Caco-2 (cell line): ENCODE data around the gene ACTL10. TPM values are rescaled to one million over a fixed set of nuclear protein-coding genes. Genes with fewer than 3 reads are reported as not detected.

Source experiments
- BruUV-seq: library from RNA; stranded (reverse); fragments of 400-500 nt; replicated peaks from 2 replicates; lab custom pipeline; 2021; lab: Mats Ljungman, UMichigan
- CTCF ChIA-PET: fragments of 300-600 bp; sonication (Branson Sonifier 250); formaldehyde crosslinking; loops from one replicate; lab custom pipeline; 2022; ENCODE audit warnings: antibody characterized with exemption; lab: Charles Lee
- POLR2A ChIA-PET: fragments of 300-600 bp; sonication (Branson Sonifier 250); formaldehyde crosslinking; loops from one replicate; lab custom pipeline; 2022; ENCODE audit warnings: antibody characterized with exemption; lab: Charles Lee
- DNase-seq, 2 experiments: peaks; one replicate each; pipeline versions ENCODE4 v3.0.0 to v3.0.0-alpha.2; 2020 to 2022
- H3K27me3 ChIP-seq: replicated peaks from 2 replicates; pipeline ENCODE4 v1.6.0; 2011; ENCODE audit warnings: low read length; ENCODE audit not compliant: control insufficient read depth, insufficient read depth
- H3K36me3 ChIP-seq: 2 replicates; pipeline ENCODE4 v1.5.1; 2011; ENCODE audit warnings: low read length; ENCODE audit not compliant: control insufficient read depth, insufficient read depth
- H3K4me1 ChIP-seq: fragments of 250-450 bp; sonication (Bioruptor Pico); 2 replicates; pipeline ENCODE4 v1.5.1; 2020; ENCODE audit warnings: mild to moderate bottlenecking
- H3K4me3 ChIP-seq: 2 replicates; pipeline ENCODE4 v1.5.1; 2011; ENCODE audit warnings: low read depth, mild to moderate bottlenecking, control low read depth, low read length
- H3K9me3 ChIP-seq: fragments of 250-450 bp; sonication (Bioruptor Pico); 2 replicates; pipeline ENCODE4 v1.5.1; 2020; ENCODE audit warnings: mild to moderate bottlenecking, moderate library complexity
- H3K27ac Mint-ChIP-seq: one replicate; pipeline ENCODE4 v1.8.0; 2022; ENCODE audit warnings: mixed read lengths; ENCODE audit not compliant: unreplicated experiment
- H3K27me3 Mint-ChIP-seq: one replicate; pipeline ENCODE4 v1.8.0; 2022; ENCODE audit warnings: mixed read lengths; ENCODE audit not compliant: insufficient read depth, unreplicated experiment
- H3K36me3 Mint-ChIP-seq: one replicate; pipeline ENCODE4 v1.8.0; 2022; ENCODE audit warnings: mild to moderate bottlenecking, mixed read lengths; ENCODE audit not compliant: insufficient read depth, unreplicated experiment
- H3K4me1 Mint-ChIP-seq: one replicate; pipeline ENCODE4 v1.8.0; 2022; ENCODE audit warnings: low read depth, mixed read lengths; ENCODE audit not compliant: unreplicated experiment
- H3K4me3 Mint-ChIP-seq: one replicate; pipeline ENCODE4 v1.8.0; 2022; ENCODE audit warnings: mild to moderate bottlenecking, moderate library complexity, mixed read lengths; ENCODE audit not compliant: unreplicated experiment
- H3K9me3 Mint-ChIP-seq: one replicate; pipeline ENCODE4 v1.8.0; 2022; ENCODE audit warnings: mixed read lengths; ENCODE audit not compliant: unreplicated experiment
- intact Hi-C: fragments of 100-400 bp; cut with micrococcal nuclease; formaldehyde crosslinking; loops from one replicate; pipeline ENCODE4 v1.10.0; 2022; ENCODE audit not compliant: unreplicated experiment
- total RNA-seq: library from RNA; stranded (reverse); gene quantifications from 2 replicates; pipeline ENCODE4 v1.2.3, GENCODE V29; 2022
- TF ChIP-seq, protein P1 (sequence below), 2 experiments: fragments of 200-600 bp in 1 of 2; IDR thresholded peaks; 1 replicate in 1 of 2; 2 replicates in 1 of 2; pipeline versions ENCODE4 v1.5.1 to v1.8.0; 2011 to 2022; ENCODE audit warnings: antibody characterized with exemption in 1 of 2, control low read depth in 1 of 2, inconsistent platforms in 1 of 2, low read depth in 1 of 2, low read length in 1 of 2, mild to moderate bottlenecking in 1 of 2, moderate library complexity in 1 of 2; ENCODE audit not compliant: insufficient read depth in 1 of 2, severe bottlenecking in 1 of 2, unreplicated experiment in 1 of 2

Gene ACTL10
- total RNA-seq, 1 experiment from 2014 or later = 3.4 TPM

DNA sequence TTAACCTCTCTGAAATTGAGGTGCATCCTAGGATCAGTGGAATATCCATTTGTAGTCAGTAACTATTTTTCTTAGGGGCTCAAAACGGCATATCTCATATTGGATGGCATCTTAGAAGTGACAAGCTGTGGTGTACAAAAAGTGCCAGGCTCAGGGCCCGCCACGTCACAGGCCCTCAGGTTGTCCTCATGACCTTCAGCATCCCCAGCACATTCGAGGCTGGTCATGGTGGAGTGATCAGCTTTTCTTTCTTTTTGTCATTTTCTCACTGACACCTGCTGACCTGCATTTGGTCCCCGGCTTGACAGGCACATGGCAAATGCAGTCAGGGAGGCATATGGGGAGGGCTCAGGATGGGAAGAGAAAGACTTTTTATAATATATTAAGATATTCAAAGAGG is 26.5 kb downstream of the ACTL10 start:
- Mint-ChIP-seq H3K27me3 (no peaks in the 10 kb centered on the region), H3K9me3 (peaks cover 14% of the 10 kb centered on the region), H3K27ac (no peak overlapping the region), H3K4me3 (no peak overlapping the region), H3K4me1 (peaks cover 26% of the 10 kb centered on the region), H3K36me3 (no peaks in the 10 kb centered on the region)
- peaks cover 27% of the 10 kb centered on the region for H3K4me1 ChIP-seq
- no peak for DNase-seq
- no TSS peak for BruUV-seq
- ChIA-PET CTCF (interaction anchor here (1.4 kb wide), 1 partner anchor 27 kb away, joined by 5 read pairs; the partner anchor contains the start of gene PXMP4), POLR2A (no interaction called here)
- peaks cover 4% of the 10 kb centered on the region; the same call in 1 of the 2 replicates for H3K9me3 ChIP-seq
- intact Hi-C loops = no loop called here
- TF ChIP-seq, protein P1, sequence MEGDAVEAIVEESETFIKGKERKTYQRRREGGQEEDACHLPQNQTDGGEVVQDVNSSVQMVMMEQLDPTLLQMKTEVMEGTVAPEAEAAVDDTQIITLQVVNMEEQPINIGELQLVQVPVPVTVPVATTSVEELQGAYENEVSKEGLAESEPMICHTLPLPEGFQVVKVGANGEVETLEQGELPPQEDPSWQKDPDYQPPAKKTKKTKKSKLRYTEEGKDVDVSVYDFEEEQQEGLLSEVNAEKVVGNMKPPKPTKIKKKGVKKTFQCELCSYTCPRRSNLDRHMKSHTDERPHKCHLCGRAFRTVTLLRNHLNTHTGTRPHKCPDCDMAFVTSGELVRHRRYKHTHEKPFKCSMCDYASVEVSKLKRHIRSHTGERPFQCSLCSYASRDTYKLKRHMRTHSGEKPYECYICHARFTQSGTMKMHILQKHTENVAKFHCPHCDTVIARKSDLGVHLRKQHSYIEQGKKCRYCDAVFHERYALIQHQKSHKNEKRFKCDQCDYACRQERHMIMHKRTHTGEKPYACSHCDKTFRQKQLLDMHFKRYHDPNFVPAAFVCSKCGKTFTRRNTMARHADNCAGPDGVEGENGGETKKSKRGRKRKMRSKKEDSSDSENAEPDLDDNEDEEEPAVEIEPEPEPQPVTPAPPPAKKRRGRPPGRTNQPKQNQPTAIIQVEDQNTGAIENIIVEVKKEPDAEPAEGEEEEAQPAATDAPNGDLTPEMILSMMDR (IDR thresholded peaks at IDR 0.05; ENCODE audit: insufficient read depth in 1 of 2, low read depth in 1 of 2, low read length in 1 of 2, severe bottlenecking in 1 of 2, unreplicated experiment in 1 of 2) = no peak
- no peaks in the 10 kb centered on the region for H3K27me3 ChIP-seq
- no peak overlapping the region for H3K4me3 ChIP-seq
- no peaks in the 10 kb centered on the region for H3K36me3 ChIP-seq

DNA sequence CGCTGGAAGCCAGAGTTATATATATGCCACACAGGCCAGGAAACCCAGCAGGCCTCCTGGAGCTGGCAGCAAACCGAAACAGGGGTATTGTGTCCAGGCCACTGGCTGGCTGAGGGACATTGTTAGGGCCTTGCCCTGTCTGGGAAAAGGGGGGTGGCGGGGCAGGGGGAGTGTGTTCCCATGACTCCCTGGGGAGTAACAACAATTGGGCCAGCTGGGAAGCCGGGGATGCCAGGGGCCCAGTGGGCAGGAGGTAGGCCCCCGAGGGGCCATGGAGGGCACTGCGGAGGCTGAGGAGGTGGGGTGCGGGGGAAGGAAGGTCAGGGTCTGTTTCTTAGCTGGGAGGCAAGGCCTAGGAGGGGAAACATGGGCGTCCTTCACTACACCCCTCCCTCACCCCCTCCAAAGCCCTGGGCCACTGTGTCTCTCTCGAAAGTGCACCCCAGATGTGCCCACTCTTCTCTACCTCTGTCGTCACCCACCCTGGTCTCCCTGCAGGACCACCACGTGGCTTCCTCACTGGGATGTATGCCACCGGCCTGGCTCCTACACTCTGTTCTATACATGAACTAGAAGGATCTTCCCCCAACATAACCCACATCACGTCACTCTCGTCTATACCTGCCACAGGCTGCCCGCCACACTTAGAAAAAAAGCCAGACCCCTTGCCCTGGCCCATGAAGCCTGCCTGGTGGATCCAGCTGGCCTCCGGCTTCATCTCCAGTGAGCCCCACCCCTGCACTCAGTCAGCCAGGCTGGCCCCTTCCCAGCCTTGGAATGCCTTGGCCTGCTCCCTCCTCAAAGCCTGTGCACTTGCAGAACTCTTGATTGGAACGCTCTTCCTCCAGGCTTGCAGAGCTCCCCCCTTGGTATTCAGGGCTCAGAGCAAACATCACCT is 27.2 kb downstream of the ACTL10 start:
- Mint-ChIP-seq H3K9me3 (peaks cover 19% of the 10 kb centered on the region), H3K27ac (peak overlapping the region; percentile 4), H3K27me3 (no peaks in the 10 kb centered on the region), H3K36me3 (no peaks in the 10 kb centered on the region), H3K4me1 (peaks cover 19% of the 10 kb centered on the region), H3K4me3 (no peak overlapping the region)
- Histone ChIP-seq H3K36me3 (no peaks in the 10 kb centered on the region), H3K4me3 (no peak overlapping the region), H3K27me3 (no peaks in the 10 kb centered on the region), H3K4me1 (peaks cover 20% of the 10 kb centered on the region), H3K9me3 (peaks cover 8% of the 10 kb centered on the region; the same call in 1 of the 2 replicates)
- TF ChIP-seq, protein P1 (IDR thresholded peaks at IDR 0.05; ENCODE audit: insufficient read depth in 1 of 2, low read depth in 1 of 2, low read length in 1 of 2, severe bottlenecking in 1 of 2, unreplicated experiment in 1 of 2) = no peak
- intact Hi-C loops = no loop called here
- DNase-seq = no peak
- CTCF ChIA-PET = no interaction called here
- no TSS peak for BruUV-seq
- POLR2A ChIA-PET = no interaction called here

GRCh38 chr20:33694639-33695012 is 27.9 kb downstream of the ACTL10 start:
- no peaks in the 10 kb centered on the region for H3K27me3 Mint-ChIP-seq
- Histone ChIP-seq H3K36me3 (no peaks in the 10 kb centered on the region), H3K4me3 (no peak overlapping the region), H3K27me3 (no peaks in the 10 kb centered on the region), H3K4me1 (peaks cover 14% of the 10 kb centered on the region), H3K9me3 (peaks cover 8% of the 10 kb centered on the region; the same call in 1 of the 2 replicates)
- peak overlapping the region; percentile 4 for H3K27ac Mint-ChIP-seq
- no TSS peak for BruUV-seq
- H3K9me3 Mint-ChIP-seq = peaks cover 19% of the 10 kb centered on the region
- peaks cover 15% of the 10 kb centered on the region for H3K4me1 Mint-ChIP-seq
- CTCF ChIA-PET = no interaction called here
- POLR2A ChIA-PET = interaction anchor here (0.7 kb wide), 1 partner anchor 26 kb away, joined by 3 read pairs; the partner anchor contains the start of gene PXMP4
- no peak overlapping the region for H3K4me3 Mint-ChIP-seq
- TF ChIP-seq, protein P1 (IDR thresholded peaks at IDR 0.05; ENCODE audit: insufficient read depth in 1 of 2, low read depth in 1 of 2, low read length in 1 of 2, severe bottlenecking in 1 of 2, unreplicated experiment in 1 of 2) = no peak
- no peaks in the 10 kb centered on the region for H3K36me3 Mint-ChIP-seq
- no peak for DNase-seq
- intact Hi-C loops = no loop called here
